NCI-H1417 treated with DMSO at 0.1 percent for 48 hours (cell line): Measurements from ENCODE around the gene IMMT.

Source experiments
- DNase-seq: peaks from one replicate; lab custom pipeline; 2025; lab: John Stamatoyannopoulos, UW

The IMMT gene

GRCh38 chr2:86199834-86200177 lies 4.5 kb upstream of the IMMT start:
- no peak for DNase-seq

- peak; percentile 60 for DNase-seq
Measured at GRCh38 chr2:86195808-86196387, 636 bp upstream of the IMMT start.

- peak; percentile 21 for DNase-seq
Measured at GRCh38 chr2:86194751-86195054, 559 bp downstream of the IMMT start.

GRCh38 chr2:86193901-86194567 lies 1.2 kb downstream of the IMMT start:
- DNase-seq: no peak

- DNase-seq: no peak
Measured at GRCh38 chr2:86189782-86190416, 5.4 kb downstream of the IMMT start.

GRCh38 chr2:86186431-86186830 lies 8.8 kb downstream of the IMMT start:
- DNase-seq: no peak

- DNase-seq: no peak
Measured at GRCh38 chr2:86185517-86186212, 9.6 kb downstream of the IMMT start.

- DNase-seq: no peak
Measured at GRCh38 chr2:86176597-86176996, 18.7 kb downstream of the IMMT start.

GRCh38 chr2:86175828-86176227 lies 19.4 kb downstream of the IMMT start:
- no peak for DNase-seq

- DNase-seq: no peak
Measured at GRCh38 chr2:86174445-86174844, 20.8 kb downstream of the IMMT start.

GRCh38 chr2:86172610-86173009 lies 22.7 kb downstream of the IMMT start:
- DNase-seq: no peak

- no peak for DNase-seq
Measured at GRCh38 chr2:86171295-86171694, 24.0 kb downstream of the IMMT start.

- DNase-seq: no peak
Measured at GRCh38 chr2:86170449-86170848, 24.8 kb downstream of the IMMT start.

GRCh38 chr2:86160156-86160952 lies 34.9 kb downstream of the IMMT start:
- no peak for DNase-seq

GRCh38 chr2:86158286-86158685 lies 37.0 kb downstream of the IMMT start:
- DNase-seq: no peak

- DNase-seq: no peak
Measured at GRCh38 chr2:86157009-86157556, 38.2 kb downstream of the IMMT start.

- no peak for DNase-seq
Measured at GRCh38 chr2:86150502-86150901, 44.8 kb downstream of the IMMT start.

- DNase-seq: no peak
Measured at GRCh38 chr2:86147793-86148192, 47.5 kb downstream of the IMMT start.

- no peak for DNase-seq
Measured at GRCh38 chr2:86143926-86144685, 51.2 kb downstream of the IMMT start.

GRCh38 chr2:86143307-86143706 lies 52.0 kb downstream of the IMMT start:
- DNase-seq: no peak
